DMS79 treated with DMSO at 0.1 percent for 48 hours (cell line): ENCODE results near the gene PIM3.

Experiments
- DNase-seq: peaks from one replicate; lab custom pipeline; 2025; lab: John Stamatoyannopoulos, UW

The PIM3 gene

DNA sequence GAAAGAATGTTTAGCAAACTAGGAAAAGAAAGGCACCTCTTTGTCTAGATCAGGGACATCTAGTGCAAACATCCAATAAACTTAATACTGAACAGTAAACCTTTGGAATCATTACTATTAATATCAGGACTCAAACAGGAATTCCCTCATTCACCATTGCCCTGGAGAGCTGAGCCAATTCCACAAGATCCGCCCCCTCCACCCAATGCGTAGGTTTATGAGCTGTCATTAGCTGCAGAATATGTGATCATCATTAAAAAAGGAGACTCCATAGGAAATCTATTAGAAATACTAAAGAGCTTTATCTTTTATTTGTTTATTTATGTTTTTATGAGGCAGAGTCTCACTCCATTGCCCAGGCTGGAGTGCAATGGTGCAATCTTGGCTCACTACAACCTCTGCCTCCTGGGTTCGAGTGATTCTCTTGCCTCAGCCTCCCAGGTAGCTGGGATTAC, 46.5 kb downstream of the PIM3 start:
- DNase-seq = no peak

GRCh38 chr22:50008151-50009040, 47.8 kb downstream of the PIM3 start:
- DNase-seq = peak; percentile 69

DNA sequence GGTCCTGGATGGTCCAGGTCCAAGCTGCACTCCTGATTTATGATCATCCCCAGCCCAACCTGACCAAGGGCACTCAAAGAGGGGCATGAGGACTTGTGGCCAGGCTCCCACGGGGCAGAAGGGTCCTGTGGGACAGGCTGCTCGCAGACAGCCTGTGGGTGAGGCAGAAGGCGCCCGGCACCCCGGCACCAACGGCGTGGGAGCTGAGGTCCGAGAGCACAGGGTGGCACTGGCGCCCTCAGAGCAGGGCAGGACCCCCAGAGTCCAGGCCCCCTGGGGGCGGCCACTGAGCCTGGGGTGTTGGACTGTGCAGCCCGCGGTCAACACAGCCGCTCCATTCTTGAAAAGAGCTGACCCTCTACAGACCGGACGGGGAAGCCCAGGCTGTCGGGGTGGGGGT, 48.7 kb downstream of the PIM3 start:
- no peak for DNase-seq

DNA sequence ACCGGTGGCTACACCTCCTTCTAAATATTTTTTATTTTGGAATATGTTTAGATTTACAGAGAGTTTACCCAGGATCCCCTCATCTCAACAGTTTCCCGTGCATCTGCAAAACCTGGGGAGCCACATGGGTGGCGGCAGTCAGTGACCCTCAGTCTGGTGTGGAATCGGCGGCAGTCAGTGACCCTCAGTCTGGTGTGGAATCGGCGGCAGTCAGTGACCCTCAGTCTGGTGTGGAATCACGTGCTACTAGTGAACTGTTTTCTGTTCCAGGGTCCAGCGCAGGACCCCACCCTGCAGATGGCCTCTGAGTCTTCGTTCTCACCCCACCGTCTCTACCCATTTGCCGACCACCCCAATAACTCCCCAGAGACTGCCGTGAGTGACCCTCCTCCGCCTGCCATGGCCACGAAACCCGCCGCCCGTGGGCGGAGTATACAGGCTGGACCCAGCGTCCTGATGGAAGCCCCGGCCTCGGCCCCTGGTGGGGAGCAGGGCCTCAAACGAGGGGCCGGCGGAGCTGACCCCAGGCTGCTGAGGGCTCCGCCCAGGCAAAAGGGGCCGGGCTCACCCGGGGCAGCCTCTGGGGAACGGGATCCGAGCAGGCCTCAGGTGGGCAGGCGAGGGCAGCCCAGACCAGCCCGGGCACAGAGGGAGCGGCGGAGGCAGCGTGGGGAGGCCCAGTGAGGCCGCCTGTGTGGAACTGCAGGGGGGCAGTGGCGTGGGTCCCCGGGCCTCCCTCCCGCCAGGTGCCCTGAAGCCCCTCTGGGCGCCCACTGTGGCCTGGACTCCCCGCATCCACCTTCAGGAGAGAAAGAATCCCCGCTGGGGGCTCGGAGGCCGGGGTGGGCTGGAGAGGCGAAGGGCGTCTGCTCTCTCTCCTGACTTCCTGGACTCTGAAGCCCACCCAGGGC, 49.4 kb downstream of the PIM3 start:
- no peak for DNase-seq

- DNase-seq = no peak
Measured at GRCh38 chr22:50010676-50011446, 50.3 kb downstream of the PIM3 start.

DNA sequence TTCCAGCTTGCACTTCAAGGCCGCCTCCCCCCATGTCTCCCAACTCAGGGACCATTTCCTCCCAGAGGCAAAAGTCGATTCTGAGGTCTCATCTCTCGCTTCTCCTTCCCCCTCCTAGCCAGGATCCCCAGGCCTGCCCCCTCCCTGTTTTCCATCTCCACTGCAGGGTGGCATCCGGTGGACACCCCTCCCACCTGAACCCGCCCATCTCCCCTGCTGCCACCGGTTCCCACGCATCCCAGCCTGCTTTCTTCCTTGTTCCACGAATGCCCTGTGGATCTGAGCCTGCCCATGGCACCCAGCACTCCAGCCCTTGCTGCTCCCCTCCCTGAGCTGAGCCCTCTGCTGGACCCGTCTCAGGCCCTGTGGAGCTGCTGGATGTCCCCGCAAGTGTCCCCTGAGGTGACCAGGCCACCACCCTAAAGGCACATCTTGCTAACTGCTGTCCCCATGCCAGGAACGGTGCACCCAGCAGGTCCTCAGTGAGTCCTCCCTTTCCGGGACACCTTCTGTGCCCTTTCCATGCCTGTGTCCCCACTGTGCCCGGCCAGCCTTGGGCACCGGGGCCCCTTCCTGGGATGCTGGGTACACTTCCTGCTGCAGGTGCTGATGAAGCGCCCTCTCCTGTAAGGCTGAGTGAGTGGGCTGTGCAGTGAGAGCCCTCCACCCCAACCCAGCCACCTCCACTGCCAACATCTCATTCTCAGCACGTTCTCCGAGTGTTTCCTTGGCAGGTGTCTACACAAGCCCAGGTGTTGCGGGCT, 51.1 kb downstream of the PIM3 start:
- DNase-seq = peak; percentile 45

DNA sequence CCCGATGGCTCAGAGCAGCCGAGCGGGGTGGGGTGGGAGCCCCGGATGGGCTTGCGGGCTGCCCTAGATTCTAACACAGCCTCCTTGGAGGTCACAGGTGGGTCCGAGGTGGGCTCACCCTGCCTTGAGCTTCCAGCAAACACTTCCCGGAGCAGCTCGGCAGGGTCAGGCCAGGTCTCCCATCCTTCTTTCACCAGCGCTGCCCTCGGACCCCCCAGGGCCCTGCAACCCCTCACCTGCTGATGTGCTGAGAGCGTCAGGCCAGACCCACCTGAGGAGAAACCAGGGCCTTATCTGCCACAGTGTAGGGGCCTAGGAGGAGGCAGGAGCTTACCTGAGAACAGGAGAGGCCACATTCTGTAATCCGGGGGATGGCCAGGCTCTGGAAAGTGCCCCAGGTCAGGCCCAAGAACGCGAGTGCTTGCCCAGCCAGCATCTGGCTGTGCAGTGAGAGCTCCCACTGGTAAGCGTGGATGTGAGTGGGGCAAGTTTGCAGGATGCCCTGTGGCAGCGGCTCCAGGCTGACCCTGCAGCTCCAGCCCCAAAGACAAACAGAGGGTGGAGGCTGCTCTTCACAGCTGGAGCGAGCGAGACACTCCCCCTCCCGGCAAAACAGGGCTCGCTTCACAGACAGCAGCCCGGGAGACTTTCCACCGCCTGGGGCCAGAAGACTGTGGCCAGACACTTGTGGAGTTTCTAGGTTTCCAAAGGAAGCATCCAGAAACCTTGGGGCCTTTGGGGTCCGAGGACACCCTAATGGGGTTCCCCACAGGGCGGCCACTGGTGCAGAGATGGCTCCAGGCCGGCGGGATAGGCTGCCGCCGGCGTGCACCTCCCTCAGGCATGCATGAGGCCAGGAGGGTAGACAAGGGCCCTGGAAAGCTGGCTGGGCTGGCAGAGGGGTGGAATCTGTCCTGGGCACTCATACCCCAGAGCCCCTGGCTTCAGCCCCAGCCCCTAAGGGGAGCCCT, 51.9 kb downstream of the PIM3 start, which contains the start of gene IL17REL:
Gene IL17REL (minus strand): TSS at position 555 of the 971 bp plus-strand sequence. CDS start 119 bp downstream, at position 436.
- DNase-seq = no peak
